T-helper 22 cell (primary cell): ENCODE data around the gene STK32C.
"Not testable (repeated sequence)": the region's sequence is repeated elsewhere in the genome, so short reads cannot be mapped to it uniquely, and the experiment has no call there.

Experiments
- DNase-seq: peaks from one replicate; pipeline ENCODE4 v3.0.0-alpha.2; 2020; ENCODE audit warnings: low read depth

The STK32C gene

DNA sequence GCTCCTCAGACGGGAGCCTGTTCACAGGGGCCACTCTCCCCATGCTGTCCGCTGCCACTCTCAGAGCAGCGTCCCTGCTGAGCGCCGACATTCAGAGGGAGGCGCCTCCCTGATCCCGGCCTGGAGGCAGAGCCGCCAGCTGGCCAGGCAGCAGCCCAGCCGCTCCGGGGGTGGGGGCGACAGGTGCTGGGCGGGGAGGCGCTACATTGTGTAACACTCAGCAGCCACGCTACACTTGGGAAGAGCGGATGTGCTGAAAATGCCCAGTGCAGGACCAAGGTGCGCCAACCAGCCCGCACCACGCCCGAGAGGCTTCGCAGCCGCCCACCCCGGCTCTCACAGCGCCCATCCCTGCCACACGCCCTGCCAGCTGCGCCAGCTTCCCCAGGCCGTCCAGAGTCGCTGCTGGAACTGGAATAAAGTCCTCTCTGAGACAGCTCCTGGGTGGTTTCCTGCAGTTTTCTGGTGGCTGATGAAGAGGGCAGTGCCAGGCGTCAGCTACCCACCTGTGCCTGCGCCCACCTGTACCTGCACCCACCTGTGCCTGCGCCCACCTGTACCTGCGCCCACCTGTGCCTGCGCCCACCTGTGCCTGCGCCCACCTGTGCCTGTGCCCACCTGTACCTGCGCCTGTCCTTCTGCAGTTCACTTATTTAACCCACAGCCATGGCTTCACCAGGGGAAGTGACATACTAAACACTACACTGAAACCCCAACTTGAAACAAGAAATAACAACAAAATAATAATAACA is 25.7 kb downstream of the STK32C start:
- DNase-seq, result no peak

DNA sequence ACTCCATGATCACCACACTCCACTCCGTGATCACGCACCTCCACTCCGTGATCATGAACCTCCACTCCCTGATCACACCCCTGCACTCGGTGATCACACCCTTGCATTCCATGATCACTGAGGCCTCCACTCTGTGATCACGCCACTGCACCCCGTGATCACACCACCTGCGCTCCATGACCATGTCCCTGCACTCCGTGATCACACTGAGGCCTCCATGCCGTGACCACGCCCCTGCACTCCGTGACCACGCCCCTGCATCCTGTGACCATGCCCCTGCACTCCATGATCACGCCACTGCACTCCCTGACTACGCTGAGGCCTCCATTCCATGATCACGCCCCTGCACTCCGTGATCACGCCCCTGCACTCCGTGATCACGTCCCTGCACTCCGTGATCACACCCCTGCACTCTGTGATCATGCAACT is 27.1 kb downstream of the STK32C start:
- no peak for DNase-seq

DNA sequence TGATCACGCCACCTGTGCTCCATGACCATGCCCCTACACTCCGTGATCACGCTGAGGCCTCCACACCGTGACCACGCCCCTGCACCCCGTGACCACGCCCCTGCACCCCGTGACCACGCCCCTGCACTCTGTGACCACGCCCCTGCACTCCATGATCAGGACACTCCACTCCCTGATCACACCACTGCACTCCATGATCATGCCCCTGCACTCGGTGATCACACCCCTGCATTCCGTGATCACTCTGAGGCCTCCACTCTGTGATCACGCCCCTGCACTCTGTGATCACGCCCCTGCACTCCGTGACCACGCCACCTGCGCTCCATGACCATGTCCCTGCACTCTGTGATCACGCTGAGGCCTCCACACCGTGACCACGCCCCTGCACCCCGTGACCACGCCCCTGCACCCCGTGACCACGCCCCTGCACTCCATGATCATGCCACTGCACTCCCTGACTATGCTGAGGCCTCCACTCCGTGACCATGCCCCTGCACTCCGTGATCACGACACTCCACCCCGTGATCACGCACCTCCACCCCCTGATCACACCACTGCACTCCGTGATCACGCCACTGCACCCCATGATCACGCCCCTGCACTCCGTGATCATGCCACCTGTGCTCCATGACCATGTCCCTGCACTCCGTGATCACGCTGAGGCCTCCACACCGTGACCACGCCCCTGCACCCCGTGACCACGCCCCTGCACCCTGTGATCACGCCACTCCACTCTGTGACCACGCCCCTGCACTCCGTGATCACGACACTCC is 27.7 kb downstream of the STK32C start:
- no peak for DNase-seq

DNA sequence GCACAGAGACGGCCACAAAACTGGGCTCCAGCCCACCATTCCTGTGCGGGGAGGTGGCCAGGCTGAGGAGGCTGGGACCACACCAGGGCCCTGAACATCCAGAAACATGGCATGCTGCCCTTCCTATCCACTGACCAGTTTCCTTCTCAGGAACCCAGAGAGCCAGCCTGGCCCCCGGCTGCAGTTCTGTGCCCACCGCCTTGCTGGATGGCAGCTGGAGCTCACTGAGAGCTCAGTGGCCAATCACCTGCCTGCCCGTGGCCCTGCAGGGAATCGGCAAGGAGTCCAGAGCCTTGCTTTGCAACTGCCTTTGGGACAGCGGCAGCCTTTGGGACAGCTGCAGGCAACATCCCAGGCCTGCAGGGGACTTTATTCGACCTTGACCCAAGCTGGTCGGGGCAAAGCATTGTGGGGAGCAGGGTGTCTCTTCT is 30.4 kb downstream of the STK32C start:
- DNase-seq, result no peak

DNA sequence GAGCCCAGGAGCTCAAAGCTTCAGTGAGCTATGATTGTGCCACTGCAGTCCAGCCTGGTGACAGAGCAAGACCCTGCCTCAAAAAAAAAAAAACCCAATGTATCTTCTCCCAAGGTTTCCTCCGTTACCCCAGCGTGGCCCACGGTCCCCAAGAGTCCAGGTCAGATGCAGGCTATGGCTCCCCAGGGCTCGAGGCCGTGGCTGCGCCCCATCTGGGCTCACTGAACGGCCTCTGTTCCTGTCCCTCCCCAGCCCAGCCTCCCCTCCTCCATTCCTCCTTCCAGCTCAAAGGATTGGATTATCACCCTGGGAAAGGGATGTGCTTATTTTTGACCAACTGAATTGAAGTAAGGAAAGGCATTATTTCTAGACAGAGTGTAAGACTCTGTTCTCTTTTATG is 31.0 kb downstream of the STK32C start:
- DNase-seq, result no peak

DNA sequence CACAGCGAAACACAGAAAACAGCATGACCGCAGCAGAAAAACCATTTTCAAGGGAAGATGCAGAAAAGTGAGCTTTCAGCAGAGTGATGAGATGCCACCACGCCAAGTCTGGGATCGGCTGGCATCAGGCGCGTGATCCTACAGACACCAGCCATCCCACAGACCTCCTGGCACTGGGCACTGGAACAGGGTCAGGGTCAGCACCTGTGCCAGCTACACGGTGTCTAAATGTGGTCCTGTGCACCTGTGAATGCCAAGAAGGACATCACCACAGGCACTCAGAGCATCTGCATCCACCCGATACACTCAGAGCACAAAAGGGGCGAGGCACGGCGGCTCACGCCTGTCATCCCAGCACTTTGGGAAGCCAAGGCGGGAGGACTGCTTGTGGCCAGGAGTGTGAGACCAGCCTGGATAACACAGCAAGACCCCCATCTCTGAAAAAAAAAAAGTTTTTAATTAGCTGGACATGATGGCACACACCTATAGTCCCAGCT is 31.5 kb downstream of the STK32C start:
- no peak for DNase-seq

DNA sequence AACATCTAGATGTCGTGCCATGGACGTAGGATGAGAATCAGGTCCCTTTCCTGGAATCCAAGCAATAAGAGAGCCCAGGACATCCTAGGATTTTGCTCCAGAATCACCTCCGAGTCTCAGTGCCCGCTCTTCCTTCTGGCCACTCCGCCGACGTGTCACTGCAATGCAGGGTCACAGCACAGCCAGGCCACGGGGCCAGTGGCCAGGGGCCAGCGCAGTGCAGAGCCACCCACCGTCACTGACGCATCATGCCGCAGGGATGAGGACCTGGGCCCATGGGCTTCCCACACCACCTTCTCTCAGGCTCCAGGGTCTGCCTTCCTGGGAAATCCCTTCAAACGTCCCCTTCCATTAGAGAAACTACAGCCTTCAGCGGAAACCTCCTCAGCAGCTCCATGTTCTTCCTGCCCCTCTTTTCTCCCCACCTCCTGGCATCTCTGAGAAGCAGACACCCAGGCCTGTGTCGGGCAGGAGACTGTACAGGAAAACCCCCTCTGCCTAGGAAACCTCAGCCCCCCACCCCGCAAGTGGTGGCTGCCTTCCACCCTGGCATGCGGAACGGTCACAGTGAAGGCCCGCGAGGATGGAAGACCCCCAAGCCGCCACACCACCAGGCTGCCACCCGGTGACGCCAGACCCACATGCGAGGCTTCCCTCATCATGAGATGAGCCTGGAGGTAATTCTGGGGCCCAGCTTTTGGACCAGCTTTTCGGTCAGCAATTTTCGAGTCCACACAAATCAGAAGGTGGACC is 32.1 kb downstream of the STK32C start:
- DNase-seq, result no peak

DNA sequence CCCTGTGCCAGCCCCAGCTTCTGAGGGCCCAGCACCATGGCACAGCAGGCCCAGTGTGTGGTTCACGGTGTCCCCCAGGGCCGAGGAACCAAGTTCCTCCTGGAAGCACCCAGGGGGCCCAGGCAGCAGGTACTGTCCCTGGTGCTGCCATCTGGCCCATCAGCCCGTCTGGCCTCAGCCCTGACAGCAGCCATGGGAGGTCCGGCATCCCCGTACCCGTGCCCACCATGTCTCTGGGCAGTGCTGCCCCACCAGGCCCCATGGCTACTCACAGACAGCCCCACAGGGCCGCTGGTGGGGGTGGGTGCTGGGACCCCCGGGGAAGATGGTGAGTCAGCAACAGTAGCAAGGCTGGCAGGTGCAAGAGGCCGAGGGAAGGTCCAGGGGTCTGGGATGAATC is 32.8 kb downstream of the STK32C start:
- DNase-seq, result no peak

DNA sequence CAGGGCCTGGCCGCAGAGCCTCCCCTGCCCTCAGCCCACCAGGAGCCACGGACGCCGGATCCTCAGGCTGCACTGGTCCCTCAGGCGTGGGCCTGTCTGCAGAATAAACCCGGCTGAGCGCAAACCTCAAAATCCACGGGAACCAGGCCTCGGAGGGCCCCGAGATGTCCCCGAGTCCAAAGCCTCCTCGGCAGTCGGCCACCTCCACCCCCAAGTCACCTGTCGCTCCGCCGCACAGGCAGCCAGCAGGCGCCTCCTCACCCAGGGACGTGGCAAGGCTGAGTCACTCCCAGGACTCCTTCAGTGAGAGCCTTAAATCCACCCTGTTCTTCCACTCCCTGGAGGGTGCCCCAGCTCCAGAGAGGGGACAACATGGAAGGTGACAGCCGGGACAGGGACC is 33.2 kb downstream of the STK32C start:
- DNase-seq, result no peak

DNA sequence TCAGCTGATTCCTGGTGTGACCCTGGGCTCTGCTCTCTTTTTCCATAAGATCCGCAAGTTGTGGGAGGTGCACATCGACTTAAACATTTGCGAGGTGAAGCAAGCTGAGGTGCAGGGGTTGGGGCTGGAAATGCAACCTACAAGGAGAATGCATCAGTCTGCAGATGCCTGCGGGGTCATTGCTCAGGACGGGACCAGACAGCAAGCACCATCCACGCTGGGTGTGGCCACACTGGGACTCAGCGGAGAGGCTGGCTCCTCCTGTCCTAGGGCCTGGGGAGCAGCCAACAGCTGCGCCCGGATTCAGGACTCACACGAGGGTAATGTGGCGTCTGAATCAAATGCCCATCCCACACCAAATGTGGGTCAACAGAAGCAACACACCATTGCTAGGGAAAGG is 33.8 kb downstream of the STK32C start:
- no peak for DNase-seq

DNA sequence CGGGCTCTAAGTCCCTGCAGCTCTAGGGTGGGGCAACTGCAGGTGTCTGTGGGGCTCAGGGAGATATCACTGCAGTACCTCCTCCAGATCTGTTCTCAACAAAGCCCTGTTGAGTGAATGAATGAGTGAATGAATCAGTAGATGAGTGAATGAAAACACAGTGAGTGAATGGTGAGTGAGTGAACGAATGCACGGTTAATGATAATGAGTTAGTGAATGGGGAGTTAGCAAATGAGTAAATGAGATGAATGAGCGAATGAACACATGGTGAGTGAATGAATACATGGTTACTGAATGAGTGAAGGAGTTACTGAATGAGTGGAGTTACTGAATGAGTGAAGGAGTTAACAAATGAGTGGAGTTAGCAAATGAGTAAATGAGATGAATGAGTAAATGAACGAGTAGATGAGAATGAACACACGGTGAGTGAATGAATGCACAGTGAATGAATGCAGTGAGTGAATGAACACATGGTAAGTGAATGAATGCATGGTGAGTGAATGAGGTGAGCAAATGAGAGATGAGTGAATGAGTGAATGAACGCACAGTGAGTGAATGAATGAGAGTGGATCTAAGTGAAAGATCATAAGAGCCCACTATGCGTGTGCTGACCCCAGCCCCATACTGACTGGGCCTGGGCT is 34.3 kb downstream of the STK32C start:
- no peak for DNase-seq

DNA sequence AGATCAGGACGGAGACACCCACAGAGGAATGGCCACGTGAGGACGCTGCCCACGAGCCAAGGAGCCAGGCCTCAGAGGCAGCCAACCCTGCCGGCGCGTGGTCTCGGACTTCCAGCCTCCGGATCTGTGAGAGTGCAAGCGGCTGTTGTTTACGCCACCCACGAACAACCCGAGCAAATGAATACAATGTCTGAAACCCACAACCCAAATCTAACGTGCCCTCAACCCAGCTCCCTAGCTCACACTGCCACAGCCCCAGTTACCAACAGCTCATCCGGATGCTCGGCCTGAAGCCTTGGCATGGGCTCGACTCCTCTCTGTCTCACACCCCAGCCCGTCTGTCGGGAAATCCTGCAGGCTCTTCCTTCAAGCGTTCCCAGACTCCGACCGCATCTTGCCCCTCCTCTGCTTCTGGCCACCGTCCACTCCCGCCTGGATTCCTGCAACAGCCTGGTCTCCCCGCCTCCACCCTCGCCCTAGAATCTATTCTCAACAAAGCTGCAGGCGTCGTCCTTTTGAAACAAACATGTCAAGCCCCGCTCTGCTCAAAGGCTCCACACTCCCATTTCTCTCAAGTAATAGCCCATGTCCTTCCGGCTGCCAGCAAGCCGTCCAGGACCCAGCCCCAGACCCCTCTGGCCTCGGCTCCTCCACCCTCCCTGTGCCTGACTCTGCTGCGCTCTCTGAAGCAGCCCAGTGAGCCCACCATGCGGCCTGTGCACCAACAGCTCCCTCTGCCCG is 35.3 kb downstream of the STK32C start:
- DNase-seq, result no peak

DNA sequence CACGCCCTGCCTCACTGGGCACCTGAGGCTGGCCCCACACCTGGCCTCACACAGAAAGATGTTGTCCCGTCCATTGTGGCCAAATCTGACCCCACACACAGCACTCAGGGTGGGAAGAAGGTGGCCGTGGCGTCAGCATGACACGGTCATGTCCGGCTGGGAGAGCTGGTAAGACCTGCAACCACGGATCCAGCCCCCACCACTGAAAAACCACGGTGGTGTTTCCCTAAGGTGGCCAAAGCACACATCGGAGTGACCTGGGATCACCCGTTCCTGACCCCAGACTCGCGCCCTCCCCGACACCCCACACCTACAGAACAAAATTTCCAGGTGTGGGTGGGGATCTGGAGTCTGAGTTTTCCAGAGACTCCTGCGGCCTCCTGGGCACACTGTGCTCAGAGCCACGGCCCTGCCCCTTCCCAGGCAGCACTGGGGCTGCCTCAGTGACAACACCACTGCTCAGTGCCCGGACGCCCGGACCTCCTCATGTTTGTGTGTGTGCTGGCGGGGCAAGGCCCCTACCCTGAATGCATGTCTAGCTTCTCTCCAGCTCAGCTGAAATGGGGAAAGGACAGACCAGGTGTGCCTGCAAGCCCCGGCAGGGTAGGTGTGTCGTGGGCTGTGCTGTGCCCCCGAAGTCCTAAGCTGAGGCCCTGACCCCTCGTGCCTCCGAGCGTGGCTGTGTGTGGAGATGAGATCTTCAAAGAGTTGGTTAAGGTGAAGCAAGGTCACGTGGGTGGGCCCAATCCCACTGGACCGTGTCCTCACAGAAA is 36.1 kb downstream of the STK32C start:
- no peak for DNase-seq

DNA sequence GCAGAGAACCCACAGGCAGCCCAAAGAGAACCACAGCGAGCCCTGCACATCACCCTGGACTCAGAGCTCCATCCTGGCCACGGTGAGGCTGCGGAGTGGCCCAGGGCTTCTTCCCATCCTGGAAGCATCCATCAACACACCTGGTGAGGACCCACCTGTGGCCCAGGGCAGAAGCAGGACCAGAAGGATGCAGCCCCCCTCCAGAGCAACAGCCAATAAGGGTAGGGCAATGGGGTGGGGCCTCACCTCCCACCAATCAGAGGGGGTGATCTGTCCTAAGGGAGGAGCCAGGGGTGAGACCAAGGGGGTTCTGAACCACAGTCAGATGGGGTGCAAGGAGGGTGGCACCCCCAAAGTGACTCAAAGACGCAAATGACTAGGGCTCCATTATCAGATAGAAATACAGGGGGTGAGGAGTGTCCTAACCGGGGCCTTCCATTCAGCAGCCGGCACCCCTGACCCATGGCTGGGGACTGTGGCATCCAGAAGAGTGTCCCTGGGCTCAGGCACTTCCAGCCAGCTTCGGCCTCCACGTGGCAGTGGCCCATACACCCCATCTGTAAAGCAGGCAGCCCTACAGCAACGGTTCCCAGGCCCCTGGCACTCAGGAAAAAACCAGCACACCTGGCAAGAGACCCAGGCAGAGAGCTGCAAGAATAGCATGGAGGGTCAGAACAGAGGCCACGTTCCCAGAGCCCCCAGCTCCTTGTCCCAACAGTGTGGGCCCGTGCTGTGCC is 36.9 kb downstream of the STK32C start:
- DNase-seq, result no peak

DNA sequence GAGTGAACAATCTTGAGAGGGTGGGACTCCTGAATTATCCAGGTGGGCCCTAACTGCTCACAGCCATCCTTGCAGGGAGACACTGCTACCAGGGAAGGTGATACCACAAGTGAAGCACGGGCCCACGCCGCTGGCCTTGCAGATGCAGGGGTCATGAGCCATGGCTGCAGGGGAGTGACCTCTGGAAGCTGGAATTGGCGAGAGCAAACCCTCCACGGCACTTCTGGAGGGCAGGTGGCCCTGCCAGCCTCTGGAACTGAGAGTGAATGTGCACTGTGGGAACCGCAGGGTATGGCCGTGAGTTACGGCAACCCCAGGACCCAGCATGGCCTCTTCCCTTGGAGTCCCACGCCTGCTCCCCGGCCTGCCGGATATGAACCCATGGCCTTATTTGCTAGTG is 37.5 kb downstream of the STK32C start:
- DNase-seq, result no peak

DNA sequence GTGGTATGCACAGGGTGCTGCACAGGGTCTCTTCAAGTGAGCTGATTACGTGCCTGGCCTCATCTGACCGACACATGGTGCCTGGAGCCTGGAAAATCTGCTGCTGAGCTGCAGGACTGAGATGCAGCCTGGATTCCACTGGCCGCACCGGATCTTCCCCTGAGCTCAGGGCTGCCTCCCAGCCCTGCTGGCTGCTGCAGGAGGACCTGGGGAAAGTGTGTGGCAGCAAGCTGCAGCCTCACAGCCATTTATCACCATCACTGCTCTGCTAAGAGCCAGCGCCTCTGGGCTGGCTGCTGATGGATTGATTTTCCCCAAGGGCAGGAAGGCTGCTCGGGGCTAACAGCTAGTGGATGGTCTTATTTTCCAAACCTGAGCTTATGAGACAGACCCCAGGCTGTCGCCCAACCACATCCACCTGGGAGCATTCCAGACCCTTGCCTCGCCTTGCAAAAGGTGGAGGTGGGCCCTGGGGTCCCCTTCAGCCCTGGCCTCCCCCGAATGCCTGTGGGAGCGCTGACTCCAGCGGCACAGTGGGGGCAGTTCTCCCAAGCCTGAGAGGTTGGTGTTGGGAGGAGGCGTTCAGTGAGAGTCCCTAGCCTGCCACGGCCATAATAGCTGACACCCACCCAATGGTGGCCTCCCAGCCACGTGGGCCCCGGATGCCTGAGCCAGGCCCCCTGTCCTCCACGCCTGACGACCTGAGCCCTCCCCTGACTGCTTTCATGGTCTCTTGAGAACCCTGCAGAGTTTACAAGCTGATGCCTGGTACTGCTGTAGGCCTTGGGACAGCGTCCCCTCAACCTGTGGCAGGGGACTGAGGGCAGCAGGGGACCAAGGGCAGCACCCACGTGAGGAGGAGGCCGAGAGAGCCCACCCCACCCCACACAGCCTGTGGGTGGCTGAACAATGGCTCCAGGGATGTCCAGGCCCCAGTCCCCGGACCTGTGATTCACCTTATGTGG is 38.2 kb downstream of the STK32C start:
- DNase-seq, result no peak

DNA sequence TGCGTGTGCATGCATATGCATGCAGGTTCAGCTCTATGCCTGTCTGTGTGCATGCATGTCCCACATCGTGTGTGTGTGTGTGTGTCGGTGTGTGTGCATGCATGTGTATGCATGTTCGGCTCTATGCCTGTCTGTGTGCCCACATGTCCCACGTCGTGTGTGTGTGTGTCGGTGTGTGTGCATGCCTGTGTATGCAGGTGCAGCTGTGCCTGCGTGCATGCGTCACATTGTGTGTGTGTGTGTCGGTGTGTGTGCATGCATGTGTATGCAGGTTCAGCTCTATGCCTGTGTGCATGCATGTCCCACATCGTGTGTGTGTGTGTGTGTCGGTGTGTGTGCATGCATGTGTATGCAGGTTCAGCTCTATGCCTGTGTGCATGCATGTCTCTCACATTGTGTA is 39.8 kb downstream of the STK32C start:
- not testable (repeated sequence) for DNase-seq

DNA sequence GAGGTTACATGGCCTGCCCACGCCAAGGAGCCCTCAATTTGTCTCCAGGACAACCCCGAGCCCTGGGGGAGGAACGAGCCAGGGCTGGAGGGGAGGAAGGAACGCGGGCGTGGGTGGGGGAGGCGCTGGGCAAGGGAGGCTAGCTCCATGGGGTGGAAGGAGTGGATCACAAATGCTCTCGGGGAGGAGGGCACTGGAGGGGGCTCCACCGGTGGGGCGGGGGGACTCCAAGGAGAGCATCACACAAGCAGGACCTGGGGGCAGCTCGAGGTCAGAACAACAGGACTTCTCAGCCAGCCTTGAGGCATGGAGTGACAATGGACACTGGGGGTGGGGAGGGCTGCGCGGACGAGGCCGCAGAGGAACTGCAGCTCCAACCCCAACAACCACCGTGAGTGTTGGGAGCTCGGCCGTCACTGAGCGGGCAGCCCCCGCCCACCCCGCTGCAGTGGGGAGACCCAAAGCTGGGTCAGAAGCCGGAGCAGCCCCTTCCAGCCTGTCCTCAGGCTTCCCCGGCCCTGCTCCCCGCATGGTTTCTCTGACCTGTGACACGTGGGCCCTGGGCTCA is 41.1 kb downstream of the STK32C start:
- DNase-seq, result no peak
